ENCODE results near the gene SMIM34. TPM values are rescaled to one million over a fixed set of nuclear protein-coding genes. Genes with fewer than 3 reads are reported as not detected.
"Not testable (repeated sequence)": the region's sequence is repeated elsewhere in the genome, so short reads cannot be mapped to it uniquely, and the experiment has no call there.

The SMIM34 gene
- not detected for polyA plus RNA-seq (2013, experiment 1 of 4)
- polyA plus RNA-seq (2013, experiment 2 of 4) = not detected
- not detected for polyA plus RNA-seq (2013, experiment 3 of 4)
- polyA plus RNA-seq (2013, experiment 4 of 4) = not detected

DNA sequence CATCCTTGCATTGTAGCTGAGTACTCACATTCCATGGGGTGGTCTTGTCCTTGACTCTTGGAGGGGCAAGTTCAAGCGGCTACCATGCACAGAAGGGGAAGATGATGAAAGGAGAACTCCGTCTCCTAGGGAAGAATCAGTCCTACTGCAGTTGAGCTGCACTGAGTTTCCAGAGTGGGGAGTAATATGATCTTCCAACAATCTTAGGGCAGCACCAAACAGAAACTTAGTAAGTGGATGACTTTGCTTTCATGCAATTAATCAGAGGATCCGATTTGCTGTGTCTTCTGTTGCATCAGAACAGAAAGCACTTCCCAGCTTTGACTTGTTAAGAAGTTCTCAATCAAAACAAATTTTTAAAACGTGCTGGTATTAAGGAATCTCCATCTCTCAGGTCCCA is at the start of gene SMIM34:
SMIM34 (minus strand) TSS at position 147 of the 400 bp plus-strand sequence; CDS start at position 35, 112 bp downstream.
- H3K4me1 ChIP-seq (ENCODE audit: control insufficient read depth, insufficient read depth, low read length); H3K27me3 ChIP-seq (ENCODE audit: control insufficient read depth, insufficient read depth, low read length, poor library complexity, severe bottlenecking); H3K9me3 ChIP-seq (ENCODE audit: control insufficient read depth, low read length); H3K4me3 ChIP-seq (ENCODE audit: insufficient read depth, low read depth, low read length); H3K36me3 ChIP-seq (ENCODE audit: control insufficient read depth, insufficient read depth, low read length); H3K27ac ChIP-seq (ENCODE audit: insufficient read depth, low read depth, low read length, poor library complexity, severe bottlenecking): not testable (repeated sequence)
- no CpG with 5 or more reads among the region's 4 CpGs for WGBS, 2 experiments

- H3K27ac ChIP-seq (ENCODE audit: insufficient read depth, low read depth, low read length, poor library complexity, severe bottlenecking); H3K9me3 ChIP-seq (ENCODE audit: control insufficient read depth, low read length); H3K4me1 ChIP-seq (ENCODE audit: control insufficient read depth, insufficient read depth, low read length); H3K27me3 ChIP-seq (ENCODE audit: control insufficient read depth, insufficient read depth, low read length, poor library complexity, severe bottlenecking); H3K4me3 ChIP-seq (ENCODE audit: insufficient read depth, low read depth, low read length); H3K36me3 ChIP-seq (ENCODE audit: control insufficient read depth, insufficient read depth, low read length): not testable (repeated sequence)
- no CpG with 5 or more reads among the region's 3 CpGs for WGBS, 2 experiments
These were observed 43.6 kb upstream of the SMIM34 start for GRCh38 chr21:34467333-34467732.

DNA sequence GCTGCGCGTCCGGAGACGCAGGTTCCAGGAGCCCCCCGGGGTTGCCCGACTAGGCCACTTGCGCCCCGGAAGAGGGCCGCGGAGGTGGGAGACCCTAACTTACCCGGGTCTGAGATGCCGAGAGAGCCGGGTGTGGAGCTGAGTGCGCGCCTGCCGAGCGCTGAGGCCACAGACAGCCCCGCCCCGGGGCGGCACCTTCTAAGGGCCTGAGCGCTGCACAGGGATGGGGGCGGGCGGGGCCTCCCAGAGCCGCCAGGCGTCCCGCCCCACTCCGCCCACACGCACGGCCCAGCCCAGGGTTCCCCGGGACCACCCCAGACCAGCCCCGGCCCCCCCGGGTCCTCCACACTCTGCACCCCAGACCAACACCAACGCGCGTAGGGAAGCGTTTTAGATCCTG is 35.7 kb upstream of the SMIM34 start:
- H3K4me3 ChIP-seq (ENCODE audit: insufficient read depth, low read depth, low read length); H3K27me3 ChIP-seq (ENCODE audit: control insufficient read depth, insufficient read depth, low read length, poor library complexity, severe bottlenecking); H3K4me1 ChIP-seq (ENCODE audit: control insufficient read depth, insufficient read depth, low read length); H3K9me3 ChIP-seq (ENCODE audit: control insufficient read depth, low read length); H3K27ac ChIP-seq (ENCODE audit: insufficient read depth, low read depth, low read length, poor library complexity, severe bottlenecking); H3K36me3 ChIP-seq (ENCODE audit: control insufficient read depth, insufficient read depth, low read length): not testable (repeated sequence)
- WGBS, 2 experiments = no CpG with 5 or more reads among the region's 36 CpGs

GRCh38 chr21:34458266-34458665 is 34.5 kb upstream of the SMIM34 start:
- H3K4me3 ChIP-seq (ENCODE audit: insufficient read depth, low read depth, low read length); H3K4me1 ChIP-seq (ENCODE audit: control insufficient read depth, insufficient read depth, low read length); H3K27me3 ChIP-seq (ENCODE audit: control insufficient read depth, insufficient read depth, low read length, poor library complexity, severe bottlenecking); H3K36me3 ChIP-seq (ENCODE audit: control insufficient read depth, insufficient read depth, low read length); H3K27ac ChIP-seq (ENCODE audit: insufficient read depth, low read depth, low read length, poor library complexity, severe bottlenecking); H3K9me3 ChIP-seq (ENCODE audit: control insufficient read depth, low read length): not testable (repeated sequence)
- no CpG with 5 or more reads among the region's 7 CpGs for WGBS, 2 experiments

- H3K36me3 ChIP-seq (ENCODE audit: control insufficient read depth, insufficient read depth, low read length); H3K27me3 ChIP-seq (ENCODE audit: control insufficient read depth, insufficient read depth, low read length, poor library complexity, severe bottlenecking); H3K4me1 ChIP-seq (ENCODE audit: control insufficient read depth, insufficient read depth, low read length); H3K27ac ChIP-seq (ENCODE audit: insufficient read depth, low read depth, low read length, poor library complexity, severe bottlenecking); H3K9me3 ChIP-seq (ENCODE audit: control insufficient read depth, low read length); H3K4me3 ChIP-seq (ENCODE audit: insufficient read depth, low read depth, low read length): not testable (repeated sequence)
- no CpG with 5 or more reads among the region's 6 CpGs for WGBS, 2 experiments
These were observed 32.4 kb upstream of the SMIM34 start for GRCh38 chr21:34456180-34456579.

DNA sequence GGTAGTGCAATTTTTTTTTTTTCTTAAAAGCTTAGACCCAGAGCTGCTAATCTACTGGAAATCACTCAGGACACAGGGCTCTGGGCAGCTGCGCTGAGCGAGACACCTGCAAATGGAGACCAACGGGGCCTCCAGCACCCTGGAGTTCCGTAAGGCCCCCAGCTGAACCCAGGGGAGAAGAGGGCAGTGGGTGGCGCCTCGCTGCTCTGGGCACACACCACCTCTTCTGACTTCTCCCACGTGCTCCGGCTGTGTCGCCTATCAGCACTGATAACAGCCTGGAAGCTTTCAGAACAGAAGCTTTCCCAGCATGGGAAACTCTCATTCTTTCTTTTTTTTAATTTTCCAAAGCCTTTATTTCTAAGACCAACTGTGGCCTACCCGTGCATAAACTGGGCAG is 31.9 kb upstream of the SMIM34 start:
- not testable (repeated sequence) for H3K27me3 ChIP-seq (ENCODE audit: control insufficient read depth, insufficient read depth, low read length, poor library complexity, severe bottlenecking); H3K4me1 ChIP-seq (ENCODE audit: control insufficient read depth, insufficient read depth, low read length); H3K36me3 ChIP-seq (ENCODE audit: control insufficient read depth, insufficient read depth, low read length); H3K27ac ChIP-seq (ENCODE audit: insufficient read depth, low read depth, low read length, poor library complexity, severe bottlenecking); H3K9me3 ChIP-seq (ENCODE audit: control insufficient read depth, low read length); H3K4me3 ChIP-seq (ENCODE audit: insufficient read depth, low read depth, low read length)
- no CpG with 5 or more reads among the region's 10 CpGs for WGBS, 2 experiments

DNA sequence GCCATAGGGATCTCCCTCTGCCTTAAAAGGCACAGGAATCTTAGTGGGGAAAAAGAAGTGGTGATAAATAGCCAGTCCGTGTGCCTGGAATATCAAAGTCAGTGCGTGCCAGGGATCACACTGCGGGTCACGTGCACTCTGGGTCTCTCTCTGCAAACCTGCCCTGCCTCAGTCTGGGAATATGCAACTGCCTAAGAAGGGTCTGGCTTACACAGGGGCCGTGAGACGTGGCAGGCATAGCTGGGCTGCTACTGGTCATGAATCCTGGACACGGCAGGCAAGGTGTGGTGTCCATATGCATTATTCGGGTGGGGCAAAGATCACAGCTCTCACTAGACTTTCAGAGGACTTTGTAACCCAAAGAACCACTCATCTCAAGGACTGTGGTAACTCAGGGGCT is 23.3 kb upstream of the SMIM34 start:
- H3K9me3 ChIP-seq (ENCODE audit: control insufficient read depth, low read length); H3K27ac ChIP-seq (ENCODE audit: insufficient read depth, low read depth, low read length, poor library complexity, severe bottlenecking); H3K4me1 ChIP-seq (ENCODE audit: control insufficient read depth, insufficient read depth, low read length); H3K36me3 ChIP-seq (ENCODE audit: control insufficient read depth, insufficient read depth, low read length); H3K4me3 ChIP-seq (ENCODE audit: insufficient read depth, low read depth, low read length); H3K27me3 ChIP-seq (ENCODE audit: control insufficient read depth, insufficient read depth, low read length, poor library complexity, severe bottlenecking): not testable (repeated sequence)
- no CpG with 5 or more reads among the region's 8 CpGs for WGBS, 2 experiments

- not testable (repeated sequence) for H3K36me3 ChIP-seq (ENCODE audit: control insufficient read depth, insufficient read depth, low read length); H3K4me1 ChIP-seq (ENCODE audit: control insufficient read depth, insufficient read depth, low read length); H3K27me3 ChIP-seq (ENCODE audit: control insufficient read depth, insufficient read depth, low read length, poor library complexity, severe bottlenecking); H3K4me3 ChIP-seq (ENCODE audit: insufficient read depth, low read depth, low read length); H3K27ac ChIP-seq (ENCODE audit: insufficient read depth, low read depth, low read length, poor library complexity, severe bottlenecking); H3K9me3 ChIP-seq (ENCODE audit: control insufficient read depth, low read length)
- WGBS, 2 experiments = no CpG with 5 or more reads among the region's 4 CpGs
These were observed 19.7 kb upstream of the SMIM34 start for GRCh38 chr21:34443486-34443885.

DNA sequence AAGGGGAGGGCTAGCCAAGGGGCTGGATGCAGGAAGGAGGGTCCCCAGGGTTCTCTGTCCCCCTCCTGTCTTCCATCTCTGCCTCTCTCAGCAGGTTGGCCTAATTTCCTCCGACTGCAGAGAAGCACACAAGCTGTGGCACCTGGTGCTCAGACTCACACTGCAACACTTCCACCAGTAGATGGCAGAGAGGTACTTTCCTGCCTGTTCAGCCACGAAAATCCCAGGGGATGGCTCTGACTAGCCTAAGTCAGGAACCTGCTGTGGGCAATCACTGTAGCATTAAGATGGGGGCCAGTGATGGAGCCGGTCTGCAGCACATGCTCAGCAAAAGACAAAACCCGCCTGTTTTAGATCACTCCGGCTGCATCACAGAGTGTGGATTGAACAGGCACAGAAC is 6.0 kb upstream of the SMIM34 start:
- H3K27ac ChIP-seq (ENCODE audit: insufficient read depth, low read depth, low read length, poor library complexity, severe bottlenecking); H3K36me3 ChIP-seq (ENCODE audit: control insufficient read depth, insufficient read depth, low read length); H3K9me3 ChIP-seq (ENCODE audit: control insufficient read depth, low read length); H3K4me1 ChIP-seq (ENCODE audit: control insufficient read depth, insufficient read depth, low read length); H3K27me3 ChIP-seq (ENCODE audit: control insufficient read depth, insufficient read depth, low read length, poor library complexity, severe bottlenecking); H3K4me3 ChIP-seq (ENCODE audit: insufficient read depth, low read depth, low read length): not testable (repeated sequence)
- WGBS, 2 experiments = no CpG with 5 or more reads among the region's 5 CpGs

DNA sequence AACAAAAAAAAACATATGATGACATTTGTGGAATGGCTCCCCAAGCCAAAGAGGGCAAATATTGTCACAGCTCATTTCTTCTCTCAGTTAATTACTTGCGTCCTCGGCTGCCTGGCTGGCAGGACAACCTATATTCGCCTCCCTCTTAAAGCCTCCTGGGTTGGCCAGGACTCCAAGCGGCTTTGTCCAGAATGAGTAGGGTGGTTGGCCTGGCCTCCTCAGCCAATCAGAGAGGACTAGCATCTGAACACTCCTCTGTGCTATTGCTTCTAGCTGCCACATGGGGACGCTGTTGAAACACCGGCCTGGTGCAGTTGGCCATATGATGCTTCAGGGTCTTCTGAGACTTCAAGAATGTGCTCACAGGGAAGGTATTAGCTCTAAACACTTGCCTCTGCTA is 4.7 kb upstream of the SMIM34 start:
- whole genome bisulfite sequencing, 2 experiments = no CpG with 5 or more reads among the region's 6 CpGs
- H3K27ac ChIP-seq (ENCODE audit: insufficient read depth, low read depth, low read length, poor library complexity, severe bottlenecking); H3K27me3 ChIP-seq (ENCODE audit: control insufficient read depth, insufficient read depth, low read length, poor library complexity, severe bottlenecking); H3K4me1 ChIP-seq (ENCODE audit: control insufficient read depth, insufficient read depth, low read length); H3K9me3 ChIP-seq (ENCODE audit: control insufficient read depth, low read length); H3K4me3 ChIP-seq (ENCODE audit: insufficient read depth, low read depth, low read length); H3K36me3 ChIP-seq (ENCODE audit: control insufficient read depth, insufficient read depth, low read length): not testable (repeated sequence)

- H3K9me3 ChIP-seq (ENCODE audit: control insufficient read depth, low read length); H3K27me3 ChIP-seq (ENCODE audit: control insufficient read depth, insufficient read depth, low read length, poor library complexity, severe bottlenecking); H3K4me3 ChIP-seq (ENCODE audit: insufficient read depth, low read depth, low read length); H3K27ac ChIP-seq (ENCODE audit: insufficient read depth, low read depth, low read length, poor library complexity, severe bottlenecking); H3K36me3 ChIP-seq (ENCODE audit: control insufficient read depth, insufficient read depth, low read length); H3K4me1 ChIP-seq (ENCODE audit: control insufficient read depth, insufficient read depth, low read length): not testable (repeated sequence)
- whole genome bisulfite sequencing, 2 experiments = no CpG with 5 or more reads among the region's 8 CpGs
These were observed 3.6 kb upstream of the SMIM34 start for GRCh38 chr21:34427339-34427738.
